Fibroblast of villous mesenchyme (primary cell): ENCODE results near the gene OXCT2. TPM values are rescaled to one million over a fixed set of nuclear protein-coding genes. Genes with fewer than 3 reads are reported as not detected.
A peak's percentile ranks its signal among the peaks of the same experiment; 100 is the strongest.

ENCODE experiments used
- DNase-seq: peaks from one replicate; pipeline ENCODE4 v3.0.0-alpha.2; 2010; ENCODE audit warnings: low read depth
- H3K4me3 ChIP-seq: 2 replicates; pipeline ENCODE4 v1.5.1; 2011; ENCODE audit warnings: low read depth, mild to moderate bottlenecking, low read length
- small RNA-seq: library from RNA; depleted of rRNA; stranded (forward); fragments of <200 nt; gene quantifications from one replicate; pipeline ENCODE3, GENCODE V24; 2012
- total RNA-seq: library from RNA; depleted of rRNA; stranded (reverse); fragments of >200 nt; gene quantifications from 2 replicates; pipeline ENCODE4 v1.2.3, GENCODE V29; 2012
- TF ChIP-seq, protein P1 (sequence below): IDR thresholded peaks from 2 replicates; pipeline ENCODE4 v1.5.1; 2012; ENCODE audit warnings: low read depth, mild to moderate bottlenecking, low read length; ENCODE audit not compliant: insufficient read depth

Gene OXCT2
- total RNA-seq, 1 donor = 1.7 TPM

DNA sequence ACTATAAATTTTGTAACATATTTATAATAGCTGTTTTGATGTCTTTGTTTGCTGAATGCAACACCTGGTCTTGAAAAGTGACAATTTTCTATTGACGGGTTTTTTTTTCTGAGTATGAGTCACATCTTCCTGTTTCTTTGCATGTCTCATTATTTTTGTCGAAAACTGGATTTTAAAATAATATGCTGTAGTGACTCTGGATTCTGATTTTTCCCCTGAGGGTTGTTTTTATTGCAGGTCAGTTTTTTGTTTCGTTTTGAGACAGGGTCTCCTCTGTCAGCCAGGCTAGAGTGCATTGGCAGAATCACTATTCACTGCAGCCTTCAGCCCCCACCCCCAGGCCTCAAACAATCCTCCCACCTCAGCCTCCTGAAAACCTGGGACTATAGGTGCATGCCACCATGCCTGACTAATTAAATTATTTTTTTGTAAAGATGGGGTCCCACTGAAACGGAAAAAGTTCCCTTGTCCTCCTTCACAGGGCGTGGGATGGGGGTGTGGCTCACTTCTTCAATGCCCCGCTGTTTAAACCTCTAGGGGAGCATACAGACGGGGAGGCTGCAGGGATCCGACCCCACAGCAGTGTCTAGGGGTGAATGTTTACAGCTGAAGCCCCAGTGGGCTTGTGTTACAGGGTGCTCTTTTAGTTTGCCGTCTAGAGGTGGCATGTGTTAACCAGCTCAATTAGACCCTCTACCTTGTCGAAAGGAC, 43.8 kb downstream of the OXCT2 start:
- DNase-seq = no peak
- no peak overlapping the region for H3K4me3 ChIP-seq
- TF ChIP-seq, protein P1, sequence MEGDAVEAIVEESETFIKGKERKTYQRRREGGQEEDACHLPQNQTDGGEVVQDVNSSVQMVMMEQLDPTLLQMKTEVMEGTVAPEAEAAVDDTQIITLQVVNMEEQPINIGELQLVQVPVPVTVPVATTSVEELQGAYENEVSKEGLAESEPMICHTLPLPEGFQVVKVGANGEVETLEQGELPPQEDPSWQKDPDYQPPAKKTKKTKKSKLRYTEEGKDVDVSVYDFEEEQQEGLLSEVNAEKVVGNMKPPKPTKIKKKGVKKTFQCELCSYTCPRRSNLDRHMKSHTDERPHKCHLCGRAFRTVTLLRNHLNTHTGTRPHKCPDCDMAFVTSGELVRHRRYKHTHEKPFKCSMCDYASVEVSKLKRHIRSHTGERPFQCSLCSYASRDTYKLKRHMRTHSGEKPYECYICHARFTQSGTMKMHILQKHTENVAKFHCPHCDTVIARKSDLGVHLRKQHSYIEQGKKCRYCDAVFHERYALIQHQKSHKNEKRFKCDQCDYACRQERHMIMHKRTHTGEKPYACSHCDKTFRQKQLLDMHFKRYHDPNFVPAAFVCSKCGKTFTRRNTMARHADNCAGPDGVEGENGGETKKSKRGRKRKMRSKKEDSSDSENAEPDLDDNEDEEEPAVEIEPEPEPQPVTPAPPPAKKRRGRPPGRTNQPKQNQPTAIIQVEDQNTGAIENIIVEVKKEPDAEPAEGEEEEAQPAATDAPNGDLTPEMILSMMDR = no peak

DNA sequence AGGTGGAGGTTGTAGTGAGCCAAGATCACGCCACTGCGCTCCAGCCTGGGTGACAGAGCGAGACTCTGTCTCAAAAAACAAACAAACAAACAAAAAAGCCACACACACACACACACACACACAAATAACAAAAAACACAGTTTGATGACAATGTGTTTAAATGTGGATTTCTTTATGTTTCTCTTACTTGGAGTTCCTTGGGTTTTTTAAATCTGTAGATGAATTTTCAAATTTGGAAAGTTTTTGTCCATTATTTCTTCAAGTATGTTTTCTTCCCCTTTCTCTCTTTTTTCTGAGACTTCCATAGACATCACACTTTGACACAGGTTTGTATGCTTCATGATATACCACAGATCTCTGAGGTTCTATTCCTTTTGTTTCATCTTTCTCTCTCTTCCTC, 44.5 kb downstream of the OXCT2 start:
- H3K4me3 ChIP-seq = no peak overlapping the region
- DNase-seq = no peak
- TF ChIP-seq, protein P1 = no peak

DNA sequence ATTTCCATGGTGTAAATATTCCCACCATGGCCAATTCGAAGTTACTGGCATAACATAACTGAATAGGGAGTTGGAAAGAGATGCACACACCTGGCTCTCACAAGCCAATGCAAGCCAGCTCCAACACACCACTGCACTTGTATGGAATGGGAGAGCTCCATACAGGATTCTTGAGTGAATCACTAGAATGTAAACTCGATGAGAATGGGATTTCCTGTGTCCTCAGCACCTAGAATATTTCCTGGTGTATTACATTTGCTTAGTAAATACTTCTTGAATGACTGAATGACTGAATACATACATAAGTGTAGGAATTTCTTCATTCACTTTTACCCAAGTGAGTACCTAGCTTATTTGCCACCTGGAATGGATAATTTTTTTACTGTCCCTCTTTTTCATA, 48.7 kb downstream of the OXCT2 start:
- no peak for DNase-seq
- H3K4me3 ChIP-seq = no peak overlapping the region
- TF ChIP-seq, protein P1 = no peak

DNA sequence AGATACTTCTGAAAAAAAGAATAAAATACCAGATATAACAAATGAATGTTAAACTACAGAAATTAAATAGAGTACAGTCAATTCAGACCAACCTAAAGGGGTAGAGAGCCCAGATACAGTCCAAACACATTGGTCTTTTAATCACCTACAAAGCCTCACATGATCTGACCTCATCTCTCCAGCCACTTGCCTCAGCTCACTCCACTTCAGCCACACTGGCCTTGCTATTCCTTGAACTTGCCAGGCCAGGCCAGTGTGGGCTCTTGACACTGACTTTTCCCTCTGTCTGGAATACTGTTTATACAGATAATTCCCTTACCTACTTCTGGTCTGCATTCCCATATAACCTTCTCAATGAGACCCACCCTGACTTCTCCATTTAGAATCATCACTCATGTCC, 49.5 kb downstream of the OXCT2 start:
- no peak overlapping the region for H3K4me3 ChIP-seq
- TF ChIP-seq, protein P1 = no peak
- no peak for DNase-seq

DNA sequence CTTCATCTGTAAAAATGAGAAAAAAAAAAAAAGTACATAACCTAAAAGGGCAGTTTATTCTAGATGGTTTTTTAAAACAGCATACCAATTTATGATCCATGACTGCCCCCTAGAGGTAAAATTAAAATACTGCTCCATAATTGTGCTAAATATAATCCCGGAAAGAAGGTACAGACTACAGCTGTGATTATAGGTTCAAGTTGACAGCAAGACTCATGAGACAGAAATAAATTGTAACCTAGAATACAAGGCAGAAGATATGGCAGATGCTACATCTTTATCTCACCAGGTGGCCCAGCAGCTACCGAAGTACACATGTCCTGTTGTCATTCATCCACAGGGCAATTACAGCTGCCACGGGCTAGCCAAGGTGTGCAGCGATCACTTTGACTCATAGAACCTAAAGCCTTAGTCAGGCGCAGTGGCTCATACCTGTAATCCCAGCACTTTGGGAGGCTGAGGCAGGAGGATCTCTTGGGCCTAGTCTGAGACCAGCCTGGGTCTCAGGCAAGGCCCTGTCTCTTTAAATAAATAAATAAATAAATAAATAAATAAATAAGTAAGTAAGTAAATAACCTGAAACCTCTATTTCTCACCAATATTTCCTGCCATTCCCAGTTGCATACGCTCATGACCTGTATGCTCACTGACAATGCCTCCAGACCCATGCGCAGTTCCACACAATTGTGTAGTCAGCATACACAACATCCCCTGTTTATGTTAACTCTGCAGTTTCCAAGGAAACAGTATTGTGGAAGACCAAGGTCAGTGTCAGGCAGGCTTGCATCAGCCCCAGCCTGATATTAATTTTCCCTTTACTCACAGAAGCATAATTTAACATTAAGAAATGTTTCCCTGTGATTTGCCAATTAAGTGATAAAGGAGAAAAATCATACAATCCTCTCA, 50.8 kb downstream of the OXCT2 start:
- TF ChIP-seq, protein P1 = peak; percentile 53
- no peak overlapping the region for H3K4me3 ChIP-seq
- peak; percentile 75 for DNase-seq

Small RNA genes within 50 kb of the gene (small RNA-seq; reads per million reads assigned to genes)
- not detected for gene AL033527.1
- not detected for gene RNU7-121P

Other genes starting within 250 kb of the OXCT2 start
- gene PABPC4, start 194.6 kb downstream of the OXCT2 start, total RNA-seq = 115 and 144 TPM in 2 replicates
- under 0.01 and 0.32 TPM in 2 replicates for gene HEYL, start 131.7 kb downstream of the OXCT2 start, total RNA-seq
- not detected in 2 replicates for gene NT5C1A, start 99.2 kb downstream of the OXCT2 start, total RNA-seq
- gene HPCAL4, start 79.9 kb downstream of the OXCT2 start, total RNA-seq = not detected in 2 replicates
- gene PPIE, start 32.5 kb downstream of the OXCT2 start, total RNA-seq = 23.8 and 31.1 TPM in 2 replicates
- gene BMP8B, start 17.5 kb upstream of the OXCT2 start, total RNA-seq = under 0.01 TPM in 1 of 2 replicates, not detected in the other
- 19.6 and 23.3 TPM in 2 replicates for gene TRIT1, start 112.2 kb upstream of the OXCT2 start, total RNA-seq
- gene MYCL, start 130.6 kb upstream of the OXCT2 start, total RNA-seq = under 0.01 TPM in 1 of 2 replicates, not detected in the other
- gene MFSD2A, start 183.8 kb upstream of the OXCT2 start, total RNA-seq = 2.6 and 6.0 TPM in 2 replicates